ENCODE results near the gene ARGFX. TPM values are rescaled to one million over a fixed set of nuclear protein-coding genes. Genes with fewer than 3 reads are reported as not detected.

The ARGFX gene
- total RNA-seq, 2 experiments from 2014 or later = not detected

GRCh38 chr3:121604759-121605158 lies 37.0 kb downstream of the ARGFX start:
- H3K27ac Mint-ChIP-seq = no peak overlapping the region
- POLR2A ChIA-PET = no interaction called here
- H3K27me3 Mint-ChIP-seq (ENCODE audit: low read depth) = peaks cover 5% of the 10 kb centered on the region
- no peak overlapping the region for H3K4me3 Mint-ChIP-seq
- H3K9me3 Mint-ChIP-seq (ENCODE audit: insufficient read depth) = no peaks in the 10 kb centered on the region
- H3K36me3 Mint-ChIP-seq (ENCODE audit: low read depth) = no peaks in the 10 kb centered on the region
- ATAC-seq (no peak), DNase-seq (no peak)
- H3K4me1 Mint-ChIP-seq (ENCODE audit: low read depth) = no peaks in the 10 kb centered on the region
- CTCF ChIA-PET = no interaction called here

- H3K36me3 Mint-ChIP-seq (ENCODE audit: low read depth) = no peaks in the 10 kb centered on the region
- no peak overlapping the region for H3K4me3 Mint-ChIP-seq
- H3K4me1 Mint-ChIP-seq (ENCODE audit: low read depth) = no peaks in the 10 kb centered on the region
- no peak for ATAC-seq
- no peak overlapping the region for H3K27ac Mint-ChIP-seq
- POLR2A ChIA-PET = no interaction called here
- peaks cover 5% of the 10 kb centered on the region for H3K27me3 Mint-ChIP-seq (ENCODE audit: low read depth)
- H3K9me3 Mint-ChIP-seq (ENCODE audit: insufficient read depth) = no peaks in the 10 kb centered on the region
- DNase-seq = no peak
- CTCF ChIA-PET = interaction anchor here (0.9 kb wide), 1 partner anchor 77 kb away, joined by 3 read pairs; no protein-coding TSS in a partner anchor
These were observed 38.4 kb downstream of the ARGFX start for GRCh38 chr3:121606106-121606505.

Other genes with a start within 250 kb of the ARGFX start
- 10 to 100 TPM; 35.5 to 35.6 TPM for gene POLQ, start 22.0 kb upstream of the ARGFX start, total RNA-seq
- not detected for gene FBXO40, start 25.4 kb downstream of the ARGFX start, total RNA-seq
- 100 to 1,000 TPM; 280 to 288 TPM for gene HCLS1, start 93.0 kb downstream of the ARGFX start, total RNA-seq
- gene GOLGB1, start 181.8 kb downstream of the ARGFX start, total RNA-seq = 10 to 100 TPM; 26.0 to 27.4 TPM